IPS DF 4.7 (cell line): ENCODE results near the gene RNF103.
"Not testable (repeated sequence)": the region's sequence is repeated elsewhere in the genome, so short reads cannot be mapped to it uniquely, and the experiment has no call there.

Experiments
- DNase-seq: peaks from one replicate; pipeline ENCODE4 v3.0.0-alpha.2; 2013; ENCODE audit warnings: low spot score; ENCODE audit errors: extremely low read depth

The RNF103 gene

DNA sequence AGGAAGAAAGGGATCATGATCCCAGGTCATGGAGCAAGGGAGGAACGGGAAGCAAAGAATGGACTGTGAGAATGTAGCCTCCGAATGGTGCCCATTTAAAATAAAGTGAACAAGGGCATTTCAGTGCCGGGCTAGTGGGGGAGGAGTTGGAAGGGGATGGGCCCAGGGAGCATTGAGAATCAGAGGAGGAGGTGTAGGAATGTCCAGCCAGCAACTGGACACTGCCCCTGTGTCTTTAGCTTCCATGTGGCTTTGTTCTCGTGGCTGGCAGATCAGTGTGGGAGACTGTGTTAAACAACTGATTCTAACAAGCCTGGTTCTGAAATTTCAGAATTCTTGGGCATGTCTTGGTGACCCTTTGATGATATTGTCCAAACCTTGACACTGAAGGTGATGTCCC, 1.4 kb upstream of the RNF103 start:
- no peak for DNase-seq

- no peak for DNase-seq
These were observed 542 bp upstream of the RNF103 start for GRCh38 chr2:86624267-86624547.

DNA sequence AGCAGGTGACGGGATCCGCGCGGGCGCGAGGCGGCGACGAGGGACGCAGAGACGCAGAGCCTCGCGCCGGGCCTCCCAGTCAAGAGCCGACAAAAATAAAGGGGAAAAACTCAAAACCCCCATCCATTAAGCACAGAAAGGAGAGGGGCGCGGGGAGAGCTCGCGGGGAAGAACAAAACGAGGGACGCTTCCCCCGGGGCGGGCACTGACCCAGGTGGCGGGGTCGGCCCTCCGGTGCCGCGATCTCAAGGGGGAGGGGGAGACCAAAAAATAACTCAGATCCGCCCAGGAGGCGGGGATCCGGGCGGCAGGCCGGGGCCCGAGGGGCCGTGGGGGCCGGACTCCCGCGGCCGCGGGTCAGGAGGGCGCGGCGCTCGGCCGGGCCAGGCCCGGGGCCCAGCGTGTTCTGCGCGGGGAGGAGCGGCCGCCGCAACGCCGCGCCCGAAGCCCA, 597 bp downstream of the RNF103 start:
- DNase-seq: no peak

- DNase-seq: no peak
These were observed 1.1 kb downstream of the RNF103 start for GRCh38 chr2:86622519-86623042.

GRCh38 chr2:86621280-86621943, 2.3 kb downstream of the RNF103 start:
- DNase-seq: no peak

DNA sequence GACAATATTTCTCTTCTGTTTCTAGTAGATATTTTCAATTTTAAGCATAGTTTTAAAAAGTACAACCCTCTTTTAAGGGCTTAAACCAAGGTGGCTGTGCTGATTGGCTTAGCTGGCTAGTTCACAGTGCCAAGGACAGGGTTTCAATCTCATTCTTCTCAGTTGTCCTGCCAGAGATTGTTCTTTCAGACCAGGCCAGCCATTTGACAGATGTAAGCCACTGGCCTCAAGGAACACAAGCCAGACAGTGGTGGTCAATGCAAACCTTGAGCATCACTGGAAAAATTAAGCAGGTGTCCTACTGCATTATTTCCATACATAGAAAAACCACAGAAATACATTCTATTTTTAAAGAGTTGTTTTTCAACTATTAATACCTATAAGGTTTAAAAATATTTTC, 5.9 kb downstream of the RNF103 start:
- DNase-seq: no peak

GRCh38 chr2:86617153-86617552, 6.5 kb downstream of the RNF103 start:
- no peak for DNase-seq

DNA sequence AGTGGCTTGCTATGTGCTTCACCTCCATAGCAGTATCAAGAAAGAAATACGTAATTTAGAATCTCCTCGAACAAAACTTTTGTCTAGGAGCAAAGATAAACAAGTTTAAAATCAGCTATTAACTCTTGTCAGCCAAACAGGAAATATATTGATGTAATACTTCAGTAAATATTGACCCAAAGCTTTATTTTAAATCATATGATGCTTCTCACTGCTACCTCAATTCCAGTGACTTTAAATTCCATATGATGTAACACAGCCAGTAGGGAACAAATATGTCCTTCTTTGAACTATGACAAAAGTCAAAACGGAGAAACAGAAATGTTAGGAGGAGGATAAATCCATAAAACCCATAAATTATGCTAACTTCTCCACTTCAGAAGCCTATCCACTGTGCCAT, 7.2 kb downstream of the RNF103 start:
- DNase-seq: no peak

DNA sequence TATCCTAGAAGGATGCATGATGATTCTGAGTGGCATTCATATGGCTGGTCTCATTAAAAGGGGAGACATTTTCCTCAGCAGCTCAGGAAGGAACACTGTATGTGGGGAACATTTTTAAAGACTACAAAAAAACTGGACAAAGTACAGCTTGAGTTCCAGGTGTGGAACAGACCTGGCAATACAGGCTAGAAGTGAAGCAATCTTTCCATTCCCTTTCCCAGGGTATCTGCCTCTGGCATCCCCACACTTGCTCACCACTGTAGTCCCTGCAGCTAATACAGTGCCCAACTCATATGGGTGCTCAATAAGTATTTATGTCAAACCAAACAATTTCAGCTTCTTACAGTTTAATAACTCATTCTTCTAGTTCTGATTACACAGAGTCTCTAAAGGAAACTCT, 8.1 kb downstream of the RNF103 start:
- no peak for DNase-seq

GRCh38 chr2:86613515-86613914, 10.2 kb downstream of the RNF103 start:
- no peak for DNase-seq

GRCh38 chr2:86610871-86611270, 12.8 kb downstream of the RNF103 start:
- DNase-seq: no peak

DNA sequence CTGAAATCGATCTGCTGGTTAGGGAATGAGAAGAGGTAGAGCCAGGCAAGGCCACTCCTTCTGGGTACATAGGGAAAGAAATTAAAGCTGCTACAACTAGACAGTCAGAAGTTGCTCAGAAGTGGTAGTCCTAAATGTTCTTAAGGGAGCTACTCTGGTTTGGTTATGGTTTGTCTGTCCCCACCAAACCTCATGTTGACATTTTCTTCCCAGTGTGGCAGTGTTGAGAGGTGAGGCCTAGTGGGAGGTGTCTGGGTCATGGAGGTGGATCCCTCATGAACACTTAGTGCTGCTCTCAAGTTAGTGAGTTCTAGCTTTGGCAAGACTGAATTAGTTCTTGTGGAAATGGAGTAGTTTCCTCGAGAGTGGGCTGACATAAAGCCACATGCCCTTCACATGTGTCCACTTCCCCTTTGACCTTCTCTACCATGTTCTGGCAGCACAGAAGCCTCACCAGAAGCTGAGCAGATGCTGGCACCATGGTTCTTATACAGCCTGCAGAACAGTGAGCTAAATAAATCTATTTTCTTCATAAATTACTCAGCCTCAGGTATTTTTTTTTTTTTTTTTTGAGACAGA, 14.7 kb downstream of the RNF103 start:
- no peak for DNase-seq

DNA sequence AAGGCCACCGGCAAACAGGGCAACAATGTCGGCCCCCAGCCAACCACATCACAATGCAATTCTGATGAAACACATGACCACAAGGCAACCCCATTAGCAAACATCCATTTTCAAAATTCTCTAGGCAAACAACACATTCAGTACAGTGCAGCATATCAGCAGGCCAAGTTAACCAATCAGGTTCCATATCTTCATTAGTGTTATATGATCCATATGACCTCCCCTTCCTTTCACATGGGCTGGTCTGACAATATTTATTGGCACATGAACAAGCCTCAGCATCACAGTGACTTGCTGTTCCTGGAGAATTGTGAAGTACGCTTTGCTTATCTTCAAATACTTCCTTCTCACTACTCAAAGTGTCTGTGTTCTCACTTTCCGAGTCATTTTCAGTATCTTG, 19.8 kb downstream of the RNF103 start:
- no peak for DNase-seq

- DNase-seq: no peak
These were observed 24.7 kb downstream of the RNF103 start for GRCh38 chr2:86598966-86599365.

DNA sequence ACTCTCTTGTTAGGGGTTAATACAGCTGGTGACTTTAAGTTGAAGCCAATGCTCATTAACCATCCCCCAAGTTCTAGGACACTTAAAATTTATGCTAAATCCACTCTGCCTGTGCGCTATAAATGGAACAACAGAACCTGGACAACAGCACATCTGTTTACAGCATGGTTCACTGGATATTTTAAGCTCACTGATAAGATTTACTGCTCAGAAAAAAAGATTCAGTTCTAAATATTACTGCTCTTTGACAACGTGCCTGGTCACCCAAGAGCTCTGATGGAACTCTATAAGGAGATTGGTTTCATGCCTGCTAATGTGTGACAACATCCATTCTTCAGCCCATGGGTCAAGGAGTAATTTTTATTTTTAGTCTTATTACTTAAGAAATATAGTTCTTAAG, 27.5 kb downstream of the RNF103 start:
- DNase-seq: no peak

DNA sequence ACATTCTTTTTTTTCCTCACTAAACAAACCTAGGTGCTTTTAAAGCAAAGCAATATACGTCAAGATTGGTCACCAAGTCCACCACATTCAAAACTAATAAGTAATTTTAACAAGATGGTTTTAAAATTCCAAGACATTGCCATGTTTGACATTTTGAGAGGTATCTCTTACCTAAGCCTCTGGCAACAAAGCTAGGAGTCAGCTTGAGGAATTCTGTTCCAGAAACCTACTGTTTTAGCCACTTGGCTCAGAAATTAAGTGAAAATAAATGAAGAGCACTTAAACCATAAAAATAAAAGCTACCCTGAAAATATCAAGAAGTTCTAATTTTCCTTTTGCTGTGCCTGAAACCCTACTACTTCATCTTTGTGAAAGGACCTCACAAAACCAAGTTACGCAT, 30.4 kb downstream of the RNF103 start:
- DNase-seq: no peak

- no peak for DNase-seq
These were observed 31.0 kb downstream of the RNF103 start for GRCh38 chr2:86592547-86593230.

DNA sequence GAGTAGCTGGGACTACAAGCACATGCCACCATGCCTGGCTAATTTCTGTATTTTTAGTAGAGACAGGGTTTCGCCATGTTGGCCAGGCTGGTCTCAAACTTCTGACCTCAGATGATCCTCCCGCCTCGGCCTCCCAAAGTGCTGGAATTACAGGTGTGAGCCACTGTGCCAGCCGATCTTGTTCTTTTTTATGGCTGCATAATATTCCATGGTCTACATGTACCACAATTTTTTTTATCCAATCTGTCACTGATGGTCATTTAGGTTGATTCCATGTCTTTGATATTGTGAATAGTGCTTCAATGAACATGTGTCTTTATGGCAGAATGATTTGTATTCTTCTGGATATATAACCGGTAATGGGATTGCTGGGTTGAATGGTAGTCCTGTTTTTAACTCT, 34.0 kb downstream of the RNF103 start:
- not testable (repeated sequence) for DNase-seq

- DNase-seq: no peak
These were observed 39.3 kb downstream of the RNF103 start for GRCh38 chr2:86584151-86584913.

- no peak for DNase-seq
These were observed 43.1 kb downstream of the RNF103 start for GRCh38 chr2:86580560-86580959.

- no peak for DNase-seq
These were observed 45.7 kb downstream of the RNF103 start for GRCh38 chr2:86577817-86578456.

DNA sequence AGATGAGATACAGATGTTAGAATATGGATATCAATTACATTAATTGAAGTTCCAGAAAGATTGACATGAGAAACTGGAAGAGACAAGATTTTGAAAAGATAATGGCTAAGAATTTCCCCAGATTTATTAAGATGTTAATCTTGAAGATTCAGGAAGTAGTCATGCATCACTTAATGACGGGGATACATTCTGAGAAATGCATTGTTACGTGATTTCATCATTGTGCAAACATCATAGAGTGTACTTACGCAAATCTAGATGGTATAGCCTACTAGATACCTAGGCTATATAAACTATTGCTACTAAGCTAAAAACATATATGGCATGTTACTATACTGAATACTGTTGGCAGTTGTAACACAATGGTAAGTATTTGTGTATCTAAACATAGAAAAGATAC, 53.6 kb downstream of the RNF103 start:
- no peak for DNase-seq
